HG02588 (cell line): ENCODE data around the gene FALEC.
"Not testable (repeated sequence)": the region's sequence is repeated elsewhere in the genome, so short reads cannot be mapped to it uniquely, and the experiment has no call there.

ENCODE experiments used
- ATAC-seq: cut with Tn5 transposase; IDR thresholded peaks from one replicate; pipeline ENCODE4 v1.9.1; 2021; ENCODE audit warnings: mild to moderate bottlenecking, moderate library complexity; ENCODE audit not compliant: unreplicated experiment

Gene FALEC

DNA sequence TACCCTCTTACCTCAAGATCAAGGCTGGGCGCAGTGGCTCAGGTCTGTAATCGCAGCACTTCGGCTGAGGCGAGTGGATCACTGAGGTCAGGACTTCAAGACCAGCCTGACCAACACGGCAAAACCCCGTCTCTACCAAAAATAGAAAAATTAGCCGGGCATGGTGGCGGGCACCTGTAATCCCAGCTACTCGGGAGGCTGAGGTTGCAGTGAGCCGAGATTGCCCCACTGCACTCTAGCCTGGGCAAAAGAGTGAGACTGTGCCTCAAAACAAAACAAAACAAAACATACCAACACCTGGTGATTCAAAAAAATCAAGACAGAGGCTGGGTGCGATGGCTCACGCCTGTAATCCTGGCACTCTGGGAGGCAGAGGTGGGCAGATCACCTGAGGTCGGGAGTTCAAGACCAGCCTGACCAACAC, 58.1 kb downstream of the FALEC start:
- ATAC-seq = not testable (repeated sequence)

DNA sequence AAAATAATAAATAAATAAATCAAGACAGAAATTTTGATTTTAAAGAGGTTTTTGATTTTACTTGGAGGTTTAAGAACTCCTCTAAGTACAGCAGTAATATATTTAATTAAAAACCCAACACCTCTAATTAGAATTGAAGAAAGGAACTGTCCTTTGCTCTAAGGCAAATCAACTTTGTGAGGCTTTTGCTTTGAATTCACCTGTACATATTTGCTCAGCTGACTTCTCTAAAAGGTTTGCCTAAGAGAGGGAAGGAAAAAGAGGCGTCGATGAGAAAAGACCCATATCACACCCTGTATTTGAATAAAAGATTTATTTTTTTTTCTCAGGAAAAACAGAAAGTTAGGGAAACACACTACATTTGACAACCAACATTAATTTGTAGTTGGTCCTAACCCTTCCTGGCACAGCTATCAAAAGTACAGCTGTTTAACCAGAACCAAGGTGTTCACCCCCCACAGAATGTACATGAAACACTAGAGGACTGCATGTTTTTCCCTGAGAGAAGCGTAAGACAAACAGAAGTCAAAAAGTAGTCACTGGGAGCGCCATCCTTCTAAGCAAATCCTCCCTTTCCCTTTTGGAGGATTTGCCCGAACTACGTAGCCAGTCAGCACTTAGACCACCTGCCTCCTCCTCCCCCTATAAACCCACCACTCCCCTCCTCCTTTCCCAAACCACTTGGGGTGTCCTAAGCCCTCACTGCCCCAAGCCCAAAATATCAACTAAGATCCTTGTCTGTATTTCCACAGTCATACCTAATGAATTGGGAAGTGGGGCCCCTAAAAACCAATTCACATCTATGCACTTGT, 58.9 kb downstream of the FALEC start:
- ATAC-seq = no peak

DNA sequence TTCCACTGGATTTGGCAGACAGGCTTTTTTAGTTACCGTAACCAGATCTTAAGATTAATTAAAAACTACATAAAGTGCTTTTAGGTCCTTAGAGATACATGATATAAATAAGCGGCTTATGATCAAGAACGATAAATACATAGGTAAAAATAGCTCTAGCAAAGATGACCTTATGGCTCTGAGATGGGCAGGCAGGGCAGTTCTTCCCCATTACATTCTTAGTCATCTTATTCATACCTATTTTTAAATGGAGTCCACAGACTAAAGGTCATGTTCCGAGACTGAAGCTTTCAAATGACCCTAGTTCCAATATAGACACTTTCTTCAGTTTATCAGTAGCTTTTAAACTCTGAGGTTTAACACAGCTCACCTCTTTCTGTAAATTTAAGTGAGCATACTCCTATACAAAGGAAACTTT, 59.5 kb downstream of the FALEC start:
- ATAC-seq = no peak

DNA sequence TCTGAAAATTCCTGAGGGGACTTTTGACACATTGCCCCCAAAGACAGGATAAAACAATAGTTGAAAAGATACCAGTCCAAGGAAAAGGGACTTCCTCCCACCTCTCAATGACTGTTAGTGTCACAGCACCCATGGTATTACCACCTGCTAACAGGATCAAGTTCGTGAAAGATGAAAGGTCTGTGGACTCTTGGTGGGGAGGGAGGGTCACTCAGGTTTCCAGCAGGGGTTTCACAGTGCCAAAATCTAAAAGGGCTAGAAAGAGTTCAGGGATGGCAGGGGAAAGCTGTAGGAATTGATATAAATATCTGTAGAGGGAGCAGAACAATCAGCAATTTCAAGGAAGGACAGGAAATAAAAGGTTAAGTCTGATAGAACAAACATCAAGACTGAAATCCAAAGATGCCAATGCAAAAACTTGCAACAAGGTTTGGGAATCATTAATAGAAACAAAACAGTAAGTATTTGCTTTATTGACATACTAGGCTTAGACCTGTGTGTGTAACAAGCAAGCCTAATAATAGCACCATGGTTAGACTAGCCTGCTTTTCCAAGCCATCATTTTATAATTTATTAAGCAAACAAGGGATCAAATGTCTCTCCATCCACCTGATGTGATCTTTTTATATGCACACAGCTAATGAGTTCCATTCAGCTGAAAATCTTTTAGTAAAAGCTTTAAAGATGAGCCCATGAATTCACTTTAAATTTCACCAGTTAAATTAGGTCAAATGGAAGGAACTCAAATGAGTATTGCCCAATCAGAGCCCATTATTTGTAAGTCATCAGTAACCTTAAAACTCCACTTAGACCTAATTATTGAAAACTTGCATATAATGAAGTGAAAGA, 60.2 kb downstream of the FALEC start:
- no peak for ATAC-seq

DNA sequence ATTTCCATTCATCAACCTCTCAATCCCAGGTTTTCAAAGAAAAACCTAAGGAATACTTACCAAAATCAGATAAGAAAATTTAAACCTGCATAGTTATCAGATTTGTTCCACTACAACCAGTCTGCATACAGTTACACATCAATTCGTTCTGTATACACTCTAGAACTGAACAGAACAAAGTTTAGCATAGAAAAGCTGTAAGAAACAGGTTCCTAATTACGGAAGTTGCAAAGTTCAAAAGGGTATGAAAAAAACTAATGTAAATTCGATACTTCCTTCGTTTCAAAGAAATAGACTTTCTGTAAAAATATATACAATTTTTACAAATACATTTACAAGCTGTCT, 60.8 kb downstream of the FALEC start:
- no peak for ATAC-seq

DNA sequence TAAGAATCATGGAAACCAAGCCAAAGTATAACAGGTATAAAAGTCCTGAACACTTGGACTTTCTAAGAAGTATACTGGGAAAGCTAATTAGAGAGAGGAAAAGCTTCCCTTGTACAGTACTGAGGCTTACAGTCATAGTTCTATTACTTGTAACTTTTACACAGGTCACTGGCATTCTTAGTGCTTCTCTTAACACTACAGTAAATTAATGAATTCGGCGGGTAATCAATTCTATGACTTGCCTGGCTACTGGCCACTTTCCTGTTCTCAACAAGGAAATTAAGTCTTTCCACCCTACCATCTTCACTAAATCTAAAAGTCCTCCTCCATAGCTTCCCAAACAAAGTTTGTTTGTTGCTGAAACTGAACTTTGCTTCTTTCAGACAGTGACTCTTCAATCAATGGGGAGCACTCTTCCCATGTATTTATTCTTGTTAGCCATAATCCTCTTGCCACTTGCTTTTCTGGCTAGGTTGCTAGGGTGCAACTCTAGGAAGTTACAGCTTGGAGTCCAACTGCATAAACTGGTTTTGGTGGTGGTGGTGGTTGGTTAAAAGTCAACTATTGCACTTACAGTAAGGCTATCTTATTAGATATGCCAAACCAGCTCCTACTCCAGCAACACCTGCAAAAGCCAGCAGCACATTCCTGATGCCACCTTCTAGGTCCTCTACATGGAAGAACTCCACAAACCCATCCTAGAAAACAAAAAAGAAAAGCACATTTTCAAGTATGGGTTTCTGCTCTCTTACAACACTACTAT, 61.4 kb downstream of the FALEC start:
- ATAC-seq = no peak

DNA sequence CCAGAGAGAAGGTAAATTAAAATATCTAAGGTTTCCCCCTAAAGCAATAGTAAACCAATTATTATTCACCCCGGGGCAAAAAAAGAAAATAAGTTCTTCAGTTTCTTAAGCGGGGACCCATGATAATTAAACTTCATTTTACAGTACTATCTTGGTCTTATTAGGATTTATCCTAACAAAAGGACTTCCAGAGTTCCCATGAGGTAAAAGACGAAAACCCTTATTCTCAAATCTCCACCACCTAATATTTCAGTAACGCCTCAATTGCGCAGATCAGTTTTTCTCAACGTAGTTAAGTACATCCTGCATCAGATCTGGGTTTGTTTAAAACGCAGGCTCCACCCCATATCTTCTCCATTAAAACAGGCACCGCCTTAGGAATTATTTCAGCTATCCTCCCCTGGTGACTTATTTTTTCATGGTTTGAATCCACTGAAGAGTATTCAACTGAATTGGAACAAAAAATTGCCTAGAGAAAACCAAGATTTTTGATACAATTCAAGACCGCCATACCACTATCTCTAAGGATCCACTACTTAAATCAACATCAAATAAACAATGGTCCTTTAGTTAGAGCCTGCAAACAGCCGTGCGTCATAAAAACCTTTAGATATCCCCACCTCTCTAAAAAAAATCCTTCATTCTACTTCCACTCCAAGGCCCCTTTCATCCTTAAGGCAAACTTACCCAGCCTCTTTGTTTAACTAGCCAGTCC, 62.2 kb downstream of the FALEC start:
- no peak for ATAC-seq

DNA sequence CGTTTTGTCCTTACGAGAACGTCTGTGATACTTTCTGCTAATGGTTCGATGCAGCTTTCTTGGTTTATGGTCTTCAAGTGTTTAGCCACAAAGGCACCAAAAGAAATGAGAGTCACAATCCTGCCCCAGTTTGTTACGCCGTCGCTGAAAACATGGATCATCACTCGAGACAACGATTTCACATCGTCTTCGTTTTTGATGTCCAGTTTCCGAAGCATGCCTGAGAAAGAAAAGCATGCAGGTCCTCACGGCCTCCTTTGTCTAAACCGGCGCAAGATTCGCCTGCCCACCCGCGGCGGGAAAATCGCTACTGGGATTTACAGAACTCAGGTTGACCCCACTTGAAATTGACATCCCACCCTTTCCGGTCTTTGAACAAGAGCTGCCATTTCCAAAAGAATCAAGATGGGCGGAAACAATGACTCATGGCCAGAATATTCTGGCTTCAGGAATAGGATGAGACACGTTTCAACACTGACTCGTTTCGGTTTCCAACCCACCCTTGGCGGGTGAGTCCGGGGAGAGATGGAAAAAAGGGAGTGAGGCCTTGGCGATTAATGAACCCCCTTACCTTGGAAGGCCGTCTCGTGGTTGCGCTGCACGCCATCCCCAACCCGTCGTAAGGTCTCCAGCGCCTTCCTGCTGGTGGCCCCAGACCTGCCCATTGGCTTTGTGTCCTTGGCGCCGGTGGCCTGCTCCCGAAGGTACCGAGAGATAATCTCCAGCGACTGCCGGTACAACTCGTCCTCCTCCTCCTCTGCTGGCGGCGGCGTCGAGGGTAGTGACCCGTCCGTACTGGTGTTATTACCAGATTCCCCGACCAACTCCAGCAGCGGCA, 62.9 kb downstream of the FALEC start:
- ATAC-seq = peak; percentile 4

DNA sequence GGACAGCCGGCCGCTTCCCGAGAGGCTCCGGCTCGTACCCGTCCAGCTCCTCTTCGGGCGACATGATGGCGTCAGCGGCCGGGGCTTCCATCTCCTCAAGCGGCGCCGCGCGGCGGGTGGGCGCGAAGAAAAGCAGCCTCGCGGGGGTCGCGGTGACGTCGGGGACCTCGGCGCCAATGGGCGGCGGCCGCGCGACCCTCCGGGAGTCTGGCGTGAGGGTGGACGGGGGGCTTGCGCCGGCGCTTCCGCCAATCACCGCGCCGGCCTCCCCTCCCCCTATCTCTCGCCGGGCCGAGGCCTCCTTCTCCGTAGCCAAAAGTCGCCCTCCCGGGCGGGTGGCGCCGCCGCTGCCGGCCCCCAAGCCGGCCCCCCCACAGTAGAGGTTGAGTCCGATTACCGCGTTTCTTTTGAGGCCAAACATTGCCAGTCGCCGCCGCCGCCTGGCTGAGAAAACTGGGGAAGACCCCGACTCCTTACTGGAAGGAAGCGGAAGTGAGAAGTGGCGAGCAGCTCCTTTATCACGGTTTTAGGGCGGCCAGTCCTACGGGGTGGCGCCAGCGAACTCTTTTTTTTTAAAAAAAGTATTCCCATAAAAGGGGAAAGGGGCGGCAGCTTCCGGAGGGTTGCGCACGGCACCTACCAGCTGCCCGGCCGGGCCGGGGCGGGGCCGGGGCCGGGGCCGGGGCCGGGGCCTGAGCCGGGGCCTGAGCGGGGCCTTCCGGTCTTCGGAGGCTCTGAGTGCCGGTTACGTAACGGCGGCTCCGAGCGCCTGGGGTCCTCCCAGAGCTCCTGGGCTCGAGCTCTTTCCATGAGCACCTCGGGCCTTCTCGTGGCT, 63.8 kb downstream of the FALEC start, which contains the start of gene MCL1:
MCL1 (minus strand) TSS at position 501 of the 835 bp plus-strand sequence; CDS start at position 421, 80 bp downstream.
- ATAC-seq = peak; percentile 86

DNA sequence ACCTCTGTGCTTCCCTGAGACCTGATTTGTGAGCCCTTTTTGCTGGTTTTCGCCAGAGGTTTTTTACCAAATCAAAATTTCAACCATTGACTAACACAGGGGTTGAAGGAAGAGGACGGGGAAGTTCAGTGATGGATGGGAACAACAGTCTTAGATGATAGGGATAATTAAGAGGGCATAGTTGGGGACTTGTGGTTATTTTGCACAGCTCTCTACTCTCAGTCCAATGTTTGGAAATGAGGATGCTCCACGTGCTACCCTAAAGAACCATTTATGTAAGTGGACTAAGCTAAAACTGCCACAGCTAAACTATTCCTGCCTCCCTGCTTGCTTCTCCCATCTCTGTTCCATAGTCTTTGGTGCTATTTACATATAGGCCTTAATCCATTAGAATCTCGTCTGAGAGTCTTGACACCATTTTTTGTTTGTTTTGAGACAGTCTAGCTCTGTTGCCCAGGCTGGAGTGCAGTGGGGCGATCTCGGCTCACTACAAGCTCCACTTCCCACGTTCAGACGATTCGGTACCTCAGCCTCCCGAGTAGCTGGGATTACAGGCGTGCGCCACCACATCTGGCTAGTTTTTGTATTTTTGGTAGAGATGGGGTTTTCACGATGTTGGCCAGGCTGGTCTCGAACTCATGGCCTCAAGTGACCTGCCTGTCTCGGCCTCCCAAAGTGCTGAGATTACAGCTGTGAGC, 64.5 kb downstream of the FALEC start:
- no peak for ATAC-seq

DNA sequence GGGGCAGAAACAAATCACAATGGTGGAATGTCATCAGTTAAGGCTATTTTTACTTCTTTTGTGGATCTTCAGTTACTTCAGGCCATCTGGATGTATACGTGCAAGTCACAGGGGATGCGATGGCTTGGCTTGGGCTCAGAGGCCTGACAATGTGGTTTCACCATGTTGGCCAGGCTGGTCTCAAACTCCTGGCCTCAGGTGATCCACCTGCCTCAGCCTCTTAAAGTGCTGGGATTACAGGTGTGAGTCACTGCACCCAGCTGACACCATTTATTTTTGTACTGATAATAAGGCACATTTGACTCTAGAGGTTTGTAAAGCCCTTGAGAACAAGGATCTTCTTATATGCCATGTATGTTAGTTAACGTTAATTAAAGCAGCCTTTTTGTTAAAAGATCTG, 65.4 kb downstream of the FALEC start:
- ATAC-seq = not testable (repeated sequence)

DNA sequence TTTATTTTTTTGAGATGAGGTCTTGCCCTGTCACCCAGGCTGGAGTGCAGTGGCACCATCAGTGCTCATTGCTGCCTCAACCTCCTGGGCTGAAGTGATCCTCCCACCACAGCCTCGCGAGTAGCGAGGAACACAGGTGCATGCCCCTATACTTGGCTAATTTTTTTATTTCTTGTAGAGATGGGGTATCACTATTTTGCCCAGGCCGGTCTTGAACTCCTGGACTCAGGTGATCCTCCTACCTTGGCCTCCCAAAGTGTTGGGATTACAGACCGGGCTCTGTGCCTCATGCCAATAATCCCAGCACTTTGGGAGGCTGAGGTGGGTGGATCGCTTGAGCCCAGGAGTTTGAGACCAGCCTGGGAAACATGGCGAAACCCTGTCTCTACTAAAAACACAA, 65.9 kb downstream of the FALEC start:
- ATAC-seq = not testable (repeated sequence)

DNA sequence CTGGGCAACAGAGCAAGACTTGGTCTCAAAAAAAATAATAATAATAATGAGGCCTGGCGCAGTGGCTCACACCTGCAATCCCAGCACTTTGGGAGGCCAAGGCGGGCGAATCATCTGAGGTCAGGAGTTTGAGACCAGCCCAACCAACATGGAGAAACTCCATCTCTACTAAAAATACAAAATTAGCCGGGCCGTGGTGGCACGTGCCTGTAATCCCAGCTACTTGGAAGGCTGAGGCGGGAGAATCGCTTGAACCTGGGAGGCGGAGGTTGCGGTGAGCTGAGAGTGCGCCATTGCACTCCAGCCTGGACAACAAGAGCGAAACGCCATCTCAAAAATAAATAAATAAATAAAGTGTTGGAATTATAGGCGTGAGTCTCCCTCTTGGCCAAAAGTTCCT, 66.4 kb downstream of the FALEC start:
- not testable (repeated sequence) for ATAC-seq

DNA sequence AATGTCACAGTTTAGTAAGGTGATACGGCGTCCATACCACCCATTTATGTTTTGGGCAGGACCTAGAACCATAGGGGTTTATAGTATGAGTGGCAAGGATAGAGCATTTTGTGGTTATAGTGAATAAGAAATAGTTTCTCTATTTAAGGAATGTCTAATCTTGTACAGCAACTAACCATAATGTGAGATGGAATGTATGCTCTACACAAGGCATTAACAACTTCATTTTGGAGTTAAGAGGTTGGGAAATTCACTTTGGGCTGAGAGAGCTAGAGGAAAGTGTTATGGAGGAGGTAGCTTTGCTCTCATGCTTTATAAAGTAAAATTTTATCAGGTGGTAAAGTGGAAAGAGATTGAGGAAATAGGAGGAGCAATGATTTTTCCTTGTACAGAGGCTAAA, 66.8 kb downstream of the FALEC start:
- no peak for ATAC-seq
